PC-3 (cell line): ENCODE measurements around the gene USP17L30.
"Not testable (repeated sequence)": the region's sequence is repeated elsewhere in the genome, so short reads cannot be mapped to it uniquely, and the experiment has no call there.

Experiments
- CTCF ChIP-seq: fragments of 300-600 bp; sonication (generic); conservative IDR thresholded peaks from 2 replicates; pipeline ENCODE4 v1.5.1; 2017; ENCODE audit warnings: antibody characterized with exemption, low read depth, mild to moderate bottlenecking, low read length
- EZH2 ChIP-seq: fragments of 300-600 bp; sonication (generic); IDR thresholded peaks from one replicate; pipeline ENCODE4 v1.6.1; 2017; ENCODE audit warnings: antibody characterized with exemption, mild to moderate bottlenecking, low read length; ENCODE audit not compliant: unreplicated experiment
- EZH2phosphoT487 ChIP-seq: fragments of 300-600 bp; sonication (generic); IDR thresholded peaks from 2 replicates; pipeline ENCODE4 v1.6.1; 2018; ENCODE audit warnings: mild to moderate bottlenecking, antibody characterized with exemption, low read length, borderline replicate concordance

- TF ChIP-seq CTCF, EZH2phosphoT487, EZH2: not testable (repeated sequence)
Measured at GRCh38 chr4:9406491-9406890, 43.6 kb downstream of the USP17L30 start.
